CD4-positive, alpha-beta T cell treated with Interleukin-15 for 1 hour (primary cell): Measurements from ENCODE around the gene PCDHA7.
"Not testable (repeated sequence)": the region's sequence is repeated elsewhere in the genome, so short reads cannot be mapped to it uniquely, and the experiment has no call there.

Source experiments
- DNase-seq: peaks from one replicate; pipeline ENCODE4 v3.0.0-alpha.2; 2020

The PCDHA7 gene, protein sequence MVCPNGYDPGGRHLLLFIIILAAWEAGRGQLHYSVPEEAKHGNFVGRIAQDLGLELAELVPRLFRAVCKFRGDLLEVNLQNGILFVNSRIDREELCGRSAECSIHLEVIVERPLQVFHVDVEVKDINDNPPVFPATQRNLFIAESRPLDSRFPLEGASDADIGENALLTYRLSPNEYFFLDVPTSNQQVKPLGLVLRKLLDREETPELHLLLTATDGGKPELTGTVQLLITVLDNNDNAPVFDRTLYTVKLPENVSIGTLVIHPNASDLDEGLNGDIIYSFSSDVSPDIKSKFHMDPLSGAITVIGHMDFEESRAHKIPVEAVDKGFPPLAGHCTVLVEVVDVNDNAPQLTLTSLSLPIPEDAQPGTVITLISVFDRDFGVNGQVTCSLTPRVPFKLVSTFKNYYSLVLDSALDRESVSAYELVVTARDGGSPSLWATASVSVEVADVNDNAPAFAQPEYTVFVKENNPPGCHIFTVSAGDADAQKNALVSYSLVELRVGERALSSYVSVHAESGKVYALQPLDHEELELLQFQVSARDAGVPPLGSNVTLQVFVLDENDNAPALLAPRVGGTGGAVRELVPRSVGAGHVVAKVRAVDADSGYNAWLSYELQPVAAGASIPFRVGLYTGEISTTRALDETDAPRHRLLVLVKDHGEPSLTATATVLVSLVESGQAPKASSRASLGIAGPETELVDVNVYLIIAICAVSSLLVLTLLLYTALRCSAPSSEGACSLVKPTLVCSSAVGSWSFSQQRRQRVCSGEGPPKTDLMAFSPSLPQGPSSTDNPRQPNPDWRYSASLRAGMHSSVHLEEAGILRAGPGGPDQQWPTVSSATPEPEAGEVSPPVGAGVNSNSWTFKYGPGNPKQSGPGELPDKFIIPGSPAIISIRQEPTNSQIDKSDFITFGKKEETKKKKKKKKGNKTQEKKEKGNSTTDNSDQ

DNA sequence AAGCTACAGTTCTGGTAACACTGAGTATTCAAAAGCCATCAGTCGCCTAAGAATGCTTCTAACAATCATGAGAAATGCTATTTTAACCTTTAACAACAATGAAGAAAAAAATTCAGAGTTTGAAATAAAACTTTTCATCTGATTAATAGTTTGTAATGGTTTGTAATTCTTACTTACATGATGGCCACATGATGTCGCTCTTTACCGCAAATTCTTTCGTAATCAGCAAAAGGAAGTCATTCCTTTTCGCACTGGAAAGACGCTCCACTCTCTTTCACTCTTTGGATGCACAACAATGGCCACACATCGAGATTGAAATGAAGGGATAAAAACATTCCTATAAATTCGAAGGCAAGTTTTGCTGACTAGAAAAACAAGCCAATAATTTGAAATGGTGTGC lies at the start of gene PCDHA7:
Gene PCDHA7, plus strand, starts transcription at position 277 of the 400 bp plus-strand sequence. Its CDS starts 115 bp downstream, at position 392.
- no peak for DNase-seq

DNA sequence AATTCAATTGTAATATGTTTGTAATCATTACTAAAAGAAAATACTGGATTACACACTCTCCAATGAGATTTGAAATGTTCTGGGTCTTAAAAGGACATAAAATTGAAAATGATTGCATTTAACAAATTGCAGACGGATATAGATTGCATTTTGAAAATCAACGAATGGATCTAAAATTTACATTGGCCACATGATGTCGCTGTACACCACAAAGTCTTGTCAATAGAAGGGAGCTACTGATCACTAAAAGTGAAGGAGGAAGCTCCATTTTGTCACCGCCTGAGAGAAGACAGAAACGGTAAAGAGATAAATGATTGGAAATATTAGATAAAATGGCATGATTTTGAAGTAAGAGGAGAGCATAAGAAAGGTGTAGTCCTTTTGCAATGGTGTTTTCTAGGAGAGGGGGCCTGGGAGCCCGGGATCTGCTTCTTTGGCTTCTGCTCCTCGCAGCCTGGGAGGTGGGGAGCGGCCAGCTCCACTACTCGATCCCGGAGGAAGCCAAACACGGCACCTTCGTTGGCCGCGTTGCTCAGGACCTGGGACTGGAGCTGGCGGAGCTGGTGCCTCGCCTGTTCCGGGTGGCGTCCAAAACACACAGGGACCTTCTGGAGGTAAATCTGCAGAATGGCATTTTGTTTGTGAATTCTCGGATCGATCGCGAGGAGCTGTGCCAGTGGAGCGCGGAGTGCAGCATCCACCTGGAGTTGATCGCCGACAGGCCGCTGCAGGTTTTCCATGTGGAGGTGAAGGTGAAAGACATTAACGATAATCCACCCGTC lies 48.0 kb upstream of the PCDHA7 start, which contains the start of gene PCDHA1:
Gene PCDHA1, plus strand, starts transcription at position 236 of the 782 bp plus-strand sequence.
- DNase-seq: no peak

DNA sequence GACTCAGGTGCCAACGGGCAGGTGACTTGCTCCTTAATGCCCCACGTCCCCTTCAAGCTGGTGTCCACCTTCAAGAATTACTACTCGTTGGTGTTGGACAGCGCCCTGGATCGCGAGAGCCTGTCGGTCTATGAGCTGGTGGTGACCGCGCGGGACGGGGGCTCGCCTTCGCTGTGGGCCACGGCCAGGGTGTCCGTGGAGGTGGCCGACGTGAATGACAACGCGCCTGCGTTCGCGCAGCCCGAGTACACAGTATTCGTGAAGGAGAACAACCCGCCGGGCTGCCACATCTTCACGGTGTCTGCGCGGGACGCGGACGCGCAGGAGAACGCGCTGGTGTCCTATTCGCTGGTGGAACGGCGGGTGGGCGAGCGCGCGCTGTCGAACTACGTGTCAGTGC lies 46.6 kb upstream of the PCDHA7 start:
- not testable (repeated sequence) for DNase-seq

DNA sequence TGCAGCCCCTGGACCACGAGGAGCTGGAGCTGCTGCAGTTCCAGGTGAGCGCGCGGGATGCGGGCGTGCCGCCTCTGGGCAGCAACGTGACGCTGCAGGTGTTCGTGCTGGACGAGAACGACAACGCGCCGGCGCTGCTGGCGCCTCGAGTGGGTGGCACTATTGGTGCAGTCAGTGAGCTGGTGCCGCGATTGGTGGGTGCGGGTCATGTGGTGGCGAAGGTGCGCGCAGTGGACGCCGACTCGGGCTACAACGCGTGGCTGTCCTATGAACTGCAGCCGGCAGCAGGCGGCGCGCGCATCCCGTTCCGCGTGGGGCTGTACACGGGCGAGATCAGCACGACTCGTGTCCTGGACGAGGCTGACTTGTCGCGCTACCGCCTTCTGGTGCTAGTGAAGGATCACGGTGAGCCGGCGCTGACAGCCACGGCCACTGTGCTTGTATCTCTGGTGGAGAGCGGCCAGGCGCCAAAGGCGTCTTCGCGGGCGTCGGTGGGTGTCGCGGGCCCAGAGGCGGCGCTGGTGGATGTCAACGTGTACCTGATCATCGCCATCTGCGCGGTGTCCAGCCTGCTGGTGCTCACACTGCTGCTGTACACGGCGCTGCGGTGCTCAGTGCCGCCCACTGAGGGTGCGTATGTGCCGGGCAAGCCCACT lies 46.1 kb upstream of the PCDHA7 start:
- DNase-seq: not testable (repeated sequence)

DNA sequence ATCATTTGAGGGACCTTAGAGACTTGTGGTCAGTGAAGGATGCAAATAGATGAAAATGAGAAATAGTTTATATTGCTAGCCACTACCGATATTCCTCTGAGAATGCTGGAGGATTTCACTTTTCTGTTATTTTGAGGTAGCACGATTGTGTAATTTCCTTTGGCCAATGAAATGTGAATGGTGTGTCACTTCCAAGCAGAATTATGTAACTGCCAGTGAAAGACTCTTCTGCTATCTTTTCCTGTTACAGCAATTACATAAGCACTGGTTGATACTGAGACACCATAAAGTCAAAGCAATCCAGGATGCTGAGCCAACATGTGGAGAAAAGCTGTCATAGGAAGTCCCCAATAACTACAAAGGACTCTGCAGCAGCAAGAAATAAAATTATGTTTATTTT lies 43.0 kb upstream of the PCDHA7 start:
- no peak for DNase-seq

DNA sequence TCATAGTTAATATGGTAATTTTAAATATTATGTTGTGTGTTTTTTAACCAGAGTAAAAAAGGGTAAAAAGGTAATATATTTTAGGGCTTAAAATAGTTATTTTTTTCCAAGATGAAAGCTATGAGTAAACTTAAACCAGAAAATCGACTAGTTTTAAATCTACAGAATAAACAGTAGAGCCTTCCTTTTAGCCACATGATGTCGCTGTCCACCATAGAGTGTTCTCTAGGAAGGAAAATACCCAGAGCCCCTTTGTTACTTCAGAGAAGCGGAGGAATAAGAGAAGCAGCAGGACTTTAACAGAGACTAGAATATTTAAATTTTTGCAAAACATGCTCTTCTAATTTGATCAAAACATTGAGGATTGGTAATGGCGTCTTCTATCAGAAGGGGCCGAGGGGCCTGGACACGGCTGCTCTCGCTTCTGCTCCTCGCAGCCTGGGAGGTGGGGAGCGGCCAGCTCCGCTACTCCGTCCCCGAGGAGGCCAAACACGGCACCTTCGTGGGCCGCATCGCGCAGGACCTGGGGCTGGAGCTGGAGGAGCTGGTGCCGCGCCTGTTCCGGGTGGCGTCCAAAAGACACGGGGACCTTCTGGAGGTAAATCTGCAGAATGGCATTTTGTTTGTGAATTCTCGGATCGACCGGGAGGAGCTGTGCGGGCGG lies 39.3 kb upstream of the PCDHA7 start, which contains the start of gene PCDHA2:
Gene PCDHA2, plus strand, starts transcription at position 258 of the 664 bp plus-strand sequence.
- DNase-seq: no peak

DNA sequence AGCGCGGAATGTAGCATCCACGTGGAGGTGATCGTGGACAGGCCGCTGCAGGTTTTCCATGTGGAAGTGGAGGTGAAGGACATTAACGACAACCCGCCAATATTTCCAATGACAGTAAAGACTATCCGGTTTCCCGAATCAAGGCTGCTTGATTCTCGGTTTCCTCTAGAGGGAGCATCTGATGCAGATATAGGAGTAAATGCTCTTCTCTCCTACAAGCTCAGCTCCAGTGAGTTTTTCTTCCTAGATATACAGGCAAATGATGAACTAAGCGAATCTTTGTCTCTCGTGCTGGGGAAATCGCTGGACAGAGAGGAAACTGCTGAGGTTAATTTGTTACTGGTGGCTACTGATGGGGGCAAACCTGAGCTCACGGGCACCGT lies 38.8 kb upstream of the PCDHA7 start:
- DNase-seq: no peak

DNA sequence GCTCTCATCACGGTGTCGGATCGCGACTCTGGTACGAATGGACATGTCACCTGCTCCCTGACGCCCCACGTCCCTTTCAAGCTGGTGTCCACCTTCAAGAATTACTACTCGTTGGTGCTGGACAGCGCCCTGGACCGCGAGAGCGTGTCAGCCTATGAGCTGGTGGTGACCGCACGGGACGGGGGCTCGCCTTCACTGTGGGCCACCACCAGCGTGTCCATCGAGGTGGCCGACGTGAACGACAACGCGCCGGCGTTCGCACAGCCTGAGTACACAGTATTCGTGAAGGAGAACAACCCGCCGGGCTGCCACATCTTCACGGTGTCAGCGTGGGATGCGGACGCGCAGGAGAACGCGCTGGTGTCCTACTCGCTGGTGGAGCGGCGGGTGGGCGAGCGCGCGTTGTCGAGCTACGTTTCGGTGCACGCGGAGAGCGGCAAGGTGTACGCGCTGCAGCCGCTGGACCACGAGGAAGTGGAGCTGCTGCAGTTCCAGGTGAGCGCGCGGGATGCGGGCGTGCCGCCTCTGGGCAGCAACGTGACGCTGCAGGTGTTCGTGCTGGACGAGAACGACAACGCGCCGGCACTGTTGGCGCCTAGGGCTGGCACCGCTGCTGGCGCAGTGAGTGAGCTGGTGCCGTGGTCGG lies 37.9 kb upstream of the PCDHA7 start:
- DNase-seq: not testable (repeated sequence)

DNA sequence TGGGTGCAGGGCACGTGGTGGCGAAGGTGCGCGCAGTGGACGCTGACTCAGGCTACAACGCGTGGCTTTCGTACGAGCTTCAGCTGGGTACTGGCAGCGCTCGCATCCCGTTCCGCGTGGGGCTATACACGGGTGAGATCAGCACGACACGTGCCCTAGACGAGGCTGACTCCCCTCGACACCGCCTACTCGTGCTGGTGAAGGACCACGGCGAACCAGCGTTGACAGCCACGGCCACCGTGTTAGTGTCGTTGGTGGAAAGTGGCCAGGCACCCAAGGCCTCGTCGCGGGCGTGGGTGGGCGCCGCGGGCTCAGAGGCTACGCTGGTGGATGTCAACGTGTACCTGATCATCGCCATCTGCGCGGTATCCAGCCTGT lies 37.4 kb upstream of the PCDHA7 start:
- no peak for DNase-seq

DNA sequence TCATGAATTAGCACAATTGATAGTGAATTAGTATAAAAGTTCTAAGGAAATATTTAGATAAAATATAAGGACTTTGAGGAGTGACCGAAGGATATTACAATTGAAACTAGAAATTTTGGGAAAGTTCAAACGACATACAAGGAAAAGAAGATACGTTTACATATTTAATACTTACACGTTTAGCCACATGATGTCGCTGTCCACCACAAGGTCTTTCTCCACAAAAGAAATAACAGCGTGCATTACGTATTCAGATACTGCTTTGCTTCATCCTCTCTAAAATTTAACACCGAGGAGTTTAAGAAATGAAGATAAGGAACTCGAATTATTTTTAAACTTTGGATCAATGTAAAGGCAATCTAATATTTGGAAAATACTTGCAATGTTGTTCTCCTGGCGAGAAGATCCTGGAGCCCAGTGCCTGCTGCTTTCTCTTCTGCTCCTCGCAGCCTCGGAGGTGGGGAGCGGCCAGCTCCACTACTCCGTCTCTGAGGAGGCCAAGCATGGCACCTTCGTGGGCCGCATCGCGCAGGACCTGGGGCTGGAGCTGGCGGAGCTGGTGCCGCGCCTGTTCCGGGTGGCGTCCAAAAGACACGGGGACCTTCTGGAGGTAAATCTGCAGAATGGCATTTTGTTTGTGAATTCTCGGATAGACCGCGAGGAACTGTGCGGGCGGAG lies 33.1 kb upstream of the PCDHA7 start, which contains the start of gene PCDHA3:
Gene PCDHA3, plus strand, starts transcription at position 242 of the 678 bp plus-strand sequence.
- DNase-seq: no peak

DNA sequence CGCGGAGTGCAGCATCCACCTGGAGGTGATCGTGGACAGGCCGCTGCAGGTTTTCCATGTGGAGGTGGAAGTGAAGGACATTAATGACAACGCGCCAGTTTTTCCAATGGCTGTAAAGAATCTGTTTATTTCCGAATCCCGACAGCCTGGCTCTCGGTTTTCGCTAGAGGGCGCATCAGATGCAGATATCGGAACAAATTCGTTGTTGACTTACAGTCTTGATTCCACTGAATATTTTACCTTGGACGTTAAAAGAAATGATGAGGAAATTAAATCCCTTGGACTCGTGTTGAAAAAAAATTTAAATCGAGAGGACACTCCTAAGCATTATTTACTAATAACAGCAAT lies 32.6 kb upstream of the PCDHA7 start:
- DNase-seq: no peak

DNA sequence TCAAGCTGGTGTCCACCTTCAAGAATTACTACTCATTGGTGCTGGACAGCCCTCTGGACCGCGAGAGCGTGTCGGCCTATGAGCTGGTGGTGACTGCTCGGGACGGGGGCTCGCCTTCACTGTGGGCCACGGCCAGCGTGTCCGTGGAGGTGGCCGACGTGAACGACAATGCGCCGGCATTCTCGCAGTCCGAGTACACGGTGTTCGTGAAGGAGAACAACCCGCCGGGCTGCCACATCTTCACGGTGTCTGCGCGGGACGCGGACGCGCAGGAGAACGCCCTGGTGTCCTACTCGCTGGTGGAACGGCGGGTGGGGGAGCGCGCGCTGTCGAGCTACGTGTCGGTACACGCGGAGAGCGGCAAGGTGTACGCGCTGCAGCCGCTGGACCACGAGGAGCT lies 31.7 kb upstream of the PCDHA7 start:
- not testable (repeated sequence) for DNase-seq

DNA sequence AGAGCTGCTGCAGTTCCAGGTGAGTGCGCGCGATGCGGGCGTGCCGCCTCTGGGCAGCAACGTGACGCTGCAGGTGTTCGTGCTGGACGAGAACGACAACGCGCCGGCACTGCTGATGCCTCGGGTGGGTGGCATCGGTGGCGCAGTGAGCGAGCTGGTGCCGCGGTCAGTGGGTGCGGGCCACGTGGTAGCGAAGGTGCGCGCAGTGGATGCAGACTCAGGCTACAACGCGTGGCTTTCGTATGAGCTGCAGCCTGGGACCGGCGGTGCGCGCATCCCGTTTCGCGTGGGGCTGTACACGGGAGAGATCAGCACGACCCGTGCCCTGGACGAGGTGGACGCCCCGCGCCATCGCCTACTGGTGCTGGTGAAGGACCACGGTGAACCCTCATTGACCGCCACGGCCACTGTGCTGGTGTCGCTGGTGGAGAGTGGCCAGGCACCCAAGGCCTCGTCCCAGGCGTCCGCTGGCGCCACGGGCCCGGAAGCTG lies 31.2 kb upstream of the PCDHA7 start:
- DNase-seq: no peak

DNA sequence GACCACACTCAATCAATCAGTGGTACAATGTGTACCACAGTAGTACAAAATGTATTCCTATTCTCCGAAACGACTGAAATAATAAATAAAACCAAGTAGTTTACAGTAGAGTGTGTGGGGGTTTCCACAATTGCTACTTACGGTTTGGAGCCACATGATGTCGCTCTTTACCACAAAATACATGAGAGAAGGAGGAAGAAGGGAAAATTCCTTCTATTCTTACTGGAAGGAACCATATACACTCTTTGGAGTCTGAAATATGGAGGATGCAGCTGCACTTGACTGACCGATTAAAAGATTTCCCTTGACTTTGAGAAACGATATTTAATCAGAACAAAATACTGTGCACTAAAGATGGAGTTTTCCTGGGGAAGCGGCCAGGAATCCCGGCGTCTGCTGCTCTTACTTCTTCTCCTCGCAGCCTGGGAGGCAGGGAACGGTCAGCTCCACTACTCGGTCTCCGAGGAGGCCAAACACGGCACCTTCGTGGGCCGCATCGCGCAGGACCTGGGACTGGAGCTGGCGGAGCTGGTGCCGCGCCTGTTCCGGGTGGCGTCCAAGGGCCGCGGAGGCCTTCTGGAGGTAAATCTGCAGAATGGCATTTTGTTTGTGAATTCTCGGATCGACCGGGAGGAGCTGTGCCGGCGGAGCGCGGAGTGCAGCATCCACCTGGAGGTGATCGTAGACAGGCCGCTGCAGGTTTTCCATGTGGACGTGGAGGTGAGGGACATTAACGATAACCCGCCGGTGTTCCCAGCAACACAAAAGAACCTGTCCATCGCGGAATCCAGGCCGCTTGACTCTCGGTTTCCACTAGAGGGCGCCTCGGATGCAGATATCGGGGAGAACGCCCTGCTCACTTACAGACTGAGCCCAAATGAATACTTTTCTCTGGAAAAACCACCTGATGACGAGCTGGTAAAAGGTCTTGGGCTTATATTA lies 27.0 kb upstream of the PCDHA7 start, which contains the start of gene PCDHA4:
Gene PCDHA4, plus strand, starts transcription at position 235 of the 942 bp plus-strand sequence.
- no peak for DNase-seq

DNA sequence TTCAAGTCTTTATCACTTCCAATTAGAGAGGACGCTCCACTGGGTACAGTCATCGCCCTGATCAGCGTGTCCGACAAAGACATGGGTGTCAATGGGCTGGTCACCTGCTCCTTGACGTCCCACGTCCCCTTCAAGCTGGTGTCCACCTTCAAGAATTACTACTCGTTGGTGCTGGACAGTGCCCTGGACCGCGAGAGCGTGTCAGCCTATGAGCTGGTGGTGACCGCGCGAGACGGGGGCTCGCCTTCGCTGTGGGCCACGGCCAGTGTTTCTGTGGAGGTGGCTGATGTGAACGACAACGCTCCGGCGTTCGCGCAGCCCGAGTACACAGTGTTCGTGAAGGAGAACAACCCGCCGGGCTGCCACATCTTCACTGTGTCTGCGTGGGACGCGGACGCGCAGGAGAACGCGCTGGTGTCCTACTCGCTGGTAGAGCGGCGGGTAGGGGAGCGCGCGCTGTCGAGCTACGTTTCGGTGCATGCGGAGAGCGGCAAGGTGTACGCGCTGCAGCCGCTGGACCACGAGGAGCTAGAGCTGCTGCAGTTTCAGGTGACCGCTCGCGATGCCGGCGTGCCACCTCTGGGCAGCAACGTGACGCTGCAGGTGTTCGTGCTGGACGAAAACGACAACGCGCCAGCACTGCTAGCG lies 25.7 kb upstream of the PCDHA7 start:
- DNase-seq: not testable (repeated sequence)

DNA sequence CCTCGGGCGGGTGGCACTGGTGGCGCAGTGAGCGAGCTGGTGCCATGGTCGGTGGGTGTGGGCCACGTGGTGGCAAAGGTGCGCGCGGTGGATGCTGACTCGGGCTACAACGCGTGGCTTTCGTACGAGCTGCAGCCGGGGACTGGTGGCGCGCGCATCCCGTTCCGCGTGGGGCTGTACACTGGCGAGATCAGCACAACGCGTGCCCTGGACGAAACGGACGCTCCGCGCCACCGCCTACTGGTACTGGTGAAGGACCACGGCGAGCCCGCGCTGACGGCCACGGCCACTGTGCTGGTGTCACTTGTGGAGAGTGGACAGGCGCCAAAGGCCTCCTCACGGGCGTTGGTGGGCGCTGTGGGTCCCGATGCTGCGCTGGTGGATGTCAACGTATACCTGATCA lies 25.2 kb upstream of the PCDHA7 start:
- DNase-seq: no peak

DNA sequence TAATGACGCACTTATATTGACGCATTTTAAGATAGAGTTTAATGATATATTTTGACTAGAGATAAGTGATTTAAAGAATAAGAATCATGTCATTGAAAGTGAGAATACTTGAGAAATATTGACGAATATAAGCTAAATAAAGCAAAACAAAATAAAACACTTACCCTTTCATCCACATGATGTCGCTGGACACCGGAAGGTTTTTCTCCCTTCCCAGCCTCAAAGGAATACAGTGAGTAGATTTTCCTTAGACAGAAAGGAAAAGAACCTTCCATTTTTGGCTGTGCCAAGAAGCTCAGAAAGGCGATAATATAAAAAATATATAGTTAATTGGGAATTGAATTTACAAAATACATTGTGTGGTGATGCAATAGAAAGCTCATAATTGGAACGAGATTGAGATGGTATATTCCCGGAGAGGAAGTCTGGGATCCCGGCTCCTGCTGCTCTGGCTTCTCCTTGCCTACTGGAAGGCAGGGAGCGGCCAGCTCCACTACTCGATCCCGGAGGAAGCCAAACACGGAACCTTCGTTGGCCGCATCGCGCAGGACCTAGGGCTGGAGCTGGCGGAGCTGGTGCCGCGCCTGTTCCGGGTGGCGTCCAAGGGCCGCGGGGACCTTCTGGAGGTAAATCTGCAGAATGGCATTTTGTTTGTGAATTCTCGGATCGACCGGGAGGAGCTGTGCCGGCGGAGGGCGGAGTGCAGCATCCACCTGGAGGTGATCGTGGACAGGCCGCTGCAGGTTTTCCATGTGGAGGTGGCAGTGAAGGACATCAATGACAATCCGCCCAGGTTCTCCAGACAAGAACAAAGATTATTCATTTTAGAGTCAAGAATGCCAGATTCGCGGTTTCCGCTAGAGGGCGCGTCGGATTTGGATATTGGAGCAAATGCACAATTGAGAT lies 12.4 kb upstream of the PCDHA7 start, which contains the start of gene PCDHA5:
Gene PCDHA5, plus strand, starts transcription at position 239 of the 906 bp plus-strand sequence.
- no peak for DNase-seq
